ENCODE measurements around the gene SLC5A10.

Gene SLC5A10

GRCh38 chr17:18959071-18959844 lies 7.3 kb downstream of the SLC5A10 start:
- H3K4me3 ChIP-seq (ENCODE audit: low read depth, low read length): no peak overlapping the region
- DNase-seq (ENCODE audit: low read depth): peak; percentile 52
- no peak for TF ChIP-seq CTCF (conservative IDR thresholded peaks at IDR 0.05; ENCODE audit: low read depth, low read length)

GRCh38 chr17:18959845-18960240 lies 7.9 kb downstream of the SLC5A10 start:
- H3K4me3 ChIP-seq (ENCODE audit: low read depth, low read length): no peak overlapping the region
- DNase-seq (ENCODE audit: low read depth): no peak
- TF ChIP-seq CTCF (conservative IDR thresholded peaks at IDR 0.05; ENCODE audit: low read depth, low read length): no peak

GRCh38 chr17:18960241-18960665 lies 8.3 kb downstream of the SLC5A10 start:
- TF ChIP-seq CTCF (conservative IDR thresholded peaks at IDR 0.05; ENCODE audit: low read depth, low read length): no peak
- no peak overlapping the region for H3K4me3 ChIP-seq (ENCODE audit: low read depth, low read length)
- DNase-seq (ENCODE audit: low read depth): no peak

GRCh38 chr17:18960803-18961511 lies 9.0 kb downstream of the SLC5A10 start:
- DNase-seq (ENCODE audit: low read depth): peak; percentile 69
- H3K4me3 ChIP-seq (ENCODE audit: low read depth, low read length): no peak overlapping the region
- peak; percentile 91 for TF ChIP-seq CTCF (conservative IDR thresholded peaks at IDR 0.05; ENCODE audit: low read depth, low read length)

- no peak for TF ChIP-seq CTCF (conservative IDR thresholded peaks at IDR 0.05; ENCODE audit: low read depth, low read length)
- DNase-seq (ENCODE audit: low read depth): peak; percentile 53
- H3K4me3 ChIP-seq (ENCODE audit: low read depth, low read length): no peak overlapping the region
Observed at GRCh38 chr17:18961634-18962493, 9.9 kb downstream of the SLC5A10 start.

- no peak for DNase-seq (ENCODE audit: low read depth)
- no peak overlapping the region for H3K4me3 ChIP-seq (ENCODE audit: low read depth, low read length)
- no peak for TF ChIP-seq CTCF (conservative IDR thresholded peaks at IDR 0.05; ENCODE audit: low read depth, low read length)
Observed at GRCh38 chr17:18962494-18962815, 10.5 kb downstream of the SLC5A10 start.

Data from choroid plexus epithelial cell (primary cell).